COLO668 (cell line): ENCODE measurements around the gene ARHGAP32.

Experiments
- DNase-seq: peaks from one replicate; lab custom pipeline; 2025; ENCODE audit not compliant: unreplicated experiment; lab: John Stamatoyannopoulos, UW

ARHGAP32 gene

GRCh38 chr11:128917144-128917724 is 274.9 kb downstream of the ARHGAP32 start:
- DNase-seq, result no peak

- no peak for DNase-seq
Observed at GRCh38 chr11:128916681-128917080, 275.4 kb downstream of the ARHGAP32 start.

GRCh38 chr11:128916037-128916572 is 276.0 kb downstream of the ARHGAP32 start:
- no peak for DNase-seq

GRCh38 chr11:128915149-128915521 is 277.0 kb downstream of the ARHGAP32 start:
- no peak for DNase-seq
